Epithelial cell of proximal tubule (primary cell): ENCODE measurements around the gene ABTB2. TPM values are rescaled to one million over a fixed set of nuclear protein-coding genes. Genes with fewer than 3 reads are reported as not detected.

ENCODE experiments used
- DNase-seq: peaks from one replicate; pipeline ENCODE4 v3.0.0-alpha.2; 2011; ENCODE audit warnings: low read depth
- H3K4me3 ChIP-seq: 2 replicates; pipeline ENCODE4 v1.5.1; 2011; ENCODE audit warnings: low read depth, mild to moderate bottlenecking, low read length
- total RNA-seq: library from RNA; depleted of rRNA; stranded (reverse); fragments of >200 nt; gene quantifications from 2 replicates; pipeline ENCODE4 v1.2.3, GENCODE V29; 2015
- TF ChIP-seq, protein P1 (sequence below): conservative IDR thresholded peaks from 2 replicates; pipeline ENCODE4 v1.5.1; 2012; ENCODE audit warnings: low read depth, mild to moderate bottlenecking, low read length

Gene ABTB2
- total RNA-seq, 1 donor from 2014 or later, result 17.6 TPM

DNA sequence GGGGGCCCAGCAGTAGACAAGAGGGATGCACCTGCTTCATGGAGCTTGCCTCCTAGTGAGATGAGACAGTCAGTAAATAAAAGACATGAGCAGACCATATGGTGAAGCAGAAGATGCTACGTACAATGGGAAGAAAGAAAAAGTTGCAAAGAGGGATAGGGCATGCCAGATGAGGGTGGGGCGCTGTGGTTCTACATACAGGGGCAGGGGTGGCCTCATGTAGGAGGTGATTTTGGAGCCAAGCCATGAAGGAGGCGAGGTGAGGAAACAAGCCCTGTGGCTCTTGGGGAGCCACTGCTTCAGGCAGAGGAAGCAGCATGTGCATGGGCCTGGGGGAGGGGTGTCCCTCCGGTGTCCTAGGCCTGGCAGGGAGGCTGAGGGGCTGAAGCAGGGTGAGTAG lies 237.2 kb downstream of the ABTB2 start:
- DNase-seq, result no peak
- H3K4me3 ChIP-seq, result no peak overlapping the region
- TF ChIP-seq, protein P1, sequence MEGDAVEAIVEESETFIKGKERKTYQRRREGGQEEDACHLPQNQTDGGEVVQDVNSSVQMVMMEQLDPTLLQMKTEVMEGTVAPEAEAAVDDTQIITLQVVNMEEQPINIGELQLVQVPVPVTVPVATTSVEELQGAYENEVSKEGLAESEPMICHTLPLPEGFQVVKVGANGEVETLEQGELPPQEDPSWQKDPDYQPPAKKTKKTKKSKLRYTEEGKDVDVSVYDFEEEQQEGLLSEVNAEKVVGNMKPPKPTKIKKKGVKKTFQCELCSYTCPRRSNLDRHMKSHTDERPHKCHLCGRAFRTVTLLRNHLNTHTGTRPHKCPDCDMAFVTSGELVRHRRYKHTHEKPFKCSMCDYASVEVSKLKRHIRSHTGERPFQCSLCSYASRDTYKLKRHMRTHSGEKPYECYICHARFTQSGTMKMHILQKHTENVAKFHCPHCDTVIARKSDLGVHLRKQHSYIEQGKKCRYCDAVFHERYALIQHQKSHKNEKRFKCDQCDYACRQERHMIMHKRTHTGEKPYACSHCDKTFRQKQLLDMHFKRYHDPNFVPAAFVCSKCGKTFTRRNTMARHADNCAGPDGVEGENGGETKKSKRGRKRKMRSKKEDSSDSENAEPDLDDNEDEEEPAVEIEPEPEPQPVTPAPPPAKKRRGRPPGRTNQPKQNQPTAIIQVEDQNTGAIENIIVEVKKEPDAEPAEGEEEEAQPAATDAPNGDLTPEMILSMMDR, result no peak

DNA sequence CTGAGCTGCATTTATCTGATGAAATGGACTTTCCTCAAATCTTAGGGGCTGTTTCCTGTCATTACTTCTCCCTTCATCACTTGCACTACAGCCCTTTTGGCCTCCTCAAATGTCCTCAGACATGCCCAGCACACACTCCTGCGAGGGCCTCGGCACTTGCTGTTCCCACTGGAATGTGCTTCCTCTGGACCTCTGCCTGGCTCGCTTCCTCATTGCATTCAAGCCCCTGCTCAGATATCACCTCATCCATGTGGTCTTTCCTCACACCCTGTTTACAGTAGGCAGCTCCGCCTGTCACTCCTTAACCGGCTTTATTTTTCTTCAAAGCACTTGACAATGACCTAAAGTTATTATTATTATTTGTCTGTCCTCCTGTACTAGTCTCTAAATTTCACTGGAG lies 243.3 kb downstream of the ABTB2 start:
- DNase-seq, result no peak
- no peak overlapping the region for H3K4me3 ChIP-seq
- TF ChIP-seq, protein P1, result no peak

DNA sequence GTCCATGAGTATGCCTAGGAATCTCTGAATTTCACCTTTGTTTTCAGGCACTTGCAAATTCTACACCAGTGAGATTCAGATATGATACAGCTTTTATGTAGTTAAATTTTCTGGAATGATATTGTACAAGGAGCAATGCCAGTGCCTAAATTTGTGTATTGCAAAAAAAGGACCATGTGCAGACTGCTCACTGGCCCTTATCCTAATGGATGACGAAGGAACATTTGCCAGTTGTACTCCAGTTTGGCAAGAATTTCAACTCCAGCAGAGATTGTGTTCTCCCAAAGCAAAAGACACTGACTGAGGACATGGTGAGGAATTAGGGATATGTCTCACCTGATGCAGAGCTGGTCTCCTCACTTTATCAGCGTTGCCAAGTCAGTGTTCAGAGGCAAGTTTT lies 243.8 kb downstream of the ABTB2 start:
- H3K4me3 ChIP-seq, result no peak overlapping the region
- TF ChIP-seq, protein P1, result no peak
- no peak for DNase-seq

DNA sequence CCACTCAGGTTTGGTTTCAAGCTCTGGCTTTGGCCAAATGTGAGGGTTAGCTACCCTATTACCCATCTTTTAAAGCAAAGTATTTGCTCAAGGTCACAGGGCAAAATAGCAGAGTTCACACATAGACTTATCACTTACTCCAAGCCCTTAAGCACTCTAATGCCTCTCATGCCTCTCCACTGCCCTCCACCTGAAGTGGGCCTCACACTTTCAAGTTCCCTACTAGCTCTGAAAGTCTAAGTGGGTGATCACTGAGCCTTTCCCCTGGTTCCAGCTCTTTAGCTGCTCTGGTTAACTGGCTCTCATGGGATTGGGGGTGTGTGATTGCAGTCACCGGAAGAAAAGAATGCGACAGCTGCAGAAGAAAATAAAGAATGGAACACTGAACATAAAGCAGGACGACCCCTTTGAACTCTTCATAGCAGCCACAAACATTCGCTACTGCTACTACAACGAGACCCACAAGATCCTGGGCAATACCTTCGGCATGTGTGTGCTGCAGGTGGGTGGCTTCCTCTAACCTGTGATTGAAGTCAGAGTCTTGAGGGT lies 246.0 kb downstream of the ABTB2 start:
- no peak for DNase-seq
- no peak overlapping the region for H3K4me3 ChIP-seq
- TF ChIP-seq, protein P1, result no peak

DNA sequence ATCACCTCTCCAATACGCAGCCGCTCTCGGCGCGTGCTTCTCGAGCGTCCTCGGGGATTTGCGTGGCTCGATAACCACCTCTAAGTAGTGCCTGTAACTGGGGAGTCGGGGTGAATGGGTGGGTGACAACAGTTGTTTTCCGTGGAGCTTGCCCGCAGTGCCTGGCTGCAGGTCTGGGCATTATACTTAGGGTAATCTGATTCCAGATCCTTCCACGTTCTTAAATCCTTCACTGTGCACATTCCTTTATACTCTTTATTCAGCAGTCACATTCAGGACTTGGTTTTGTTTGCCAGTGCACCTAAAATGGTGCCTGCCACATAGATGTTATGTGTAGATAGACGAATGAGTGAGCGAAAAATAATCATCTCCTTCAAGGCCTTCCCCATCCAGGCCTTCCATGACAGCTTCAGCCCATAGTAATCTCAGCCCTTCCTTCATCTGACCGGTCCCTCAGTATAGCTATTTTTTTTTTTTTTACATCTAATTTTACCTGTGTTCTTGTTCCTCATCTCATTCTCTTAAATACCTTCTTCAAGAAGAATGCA lies 251.8 kb downstream of the ABTB2 start:
- TF ChIP-seq, protein P1, result no peak
- no peak for DNase-seq
- peak overlapping the region; percentile 68 for H3K4me3 ChIP-seq

DNA sequence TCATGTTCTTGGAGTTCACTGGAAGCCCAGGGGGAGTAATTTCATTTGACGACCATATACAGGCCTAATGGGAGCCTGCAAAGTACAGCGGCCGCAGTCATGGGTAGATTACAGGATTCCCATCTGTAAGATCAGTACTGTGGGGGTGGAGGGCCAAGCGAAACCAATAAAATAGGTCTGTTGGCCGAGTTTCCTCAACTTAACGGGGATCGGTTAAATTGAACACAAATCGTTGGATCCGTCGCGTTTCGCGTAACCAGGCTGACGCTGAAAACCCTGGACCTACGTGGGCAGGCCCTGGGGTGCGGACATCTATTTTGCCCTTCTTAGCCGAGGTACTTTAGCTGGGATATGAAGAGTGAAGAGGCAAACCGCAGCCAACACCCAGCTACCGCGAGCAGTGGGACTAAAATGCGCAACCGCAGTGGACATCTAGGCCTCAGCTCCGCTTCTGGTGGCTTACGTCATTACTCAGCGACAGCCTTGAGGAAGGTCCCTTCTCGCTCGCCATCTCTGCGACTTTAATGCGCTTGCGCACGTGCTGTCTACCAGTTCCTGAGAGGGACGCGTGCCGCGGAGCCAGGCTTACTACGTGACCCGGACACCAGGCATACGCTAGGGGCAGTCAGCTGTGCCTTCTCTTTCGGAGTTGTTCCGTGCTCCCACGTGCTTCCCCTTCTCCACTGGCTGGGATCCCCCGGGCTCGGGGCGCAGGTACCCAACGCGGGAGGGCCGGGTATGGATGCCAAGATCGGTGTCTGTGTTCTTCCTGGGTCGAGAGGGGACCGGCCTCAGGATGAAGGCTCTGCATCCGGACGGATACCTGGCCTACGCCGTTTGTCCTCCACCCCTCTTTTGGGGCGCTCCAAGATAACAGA lies 252.5 kb downstream of the ABTB2 start, which contains the start of gene NAT10:
TSS of gene NAT10 (plus strand) at position 551 of the 878 bp plus-strand sequence. CDS start 2,597 bp downstream, outside the sequence.
- peak; percentile 88 for DNase-seq
- TF ChIP-seq, protein P1, result peak; percentile 2
- H3K4me3 ChIP-seq, result peak within 1 kb of the TSS; percentile 68
